ENCODE data around the gene UBE2QL1.

Gene UBE2QL1

GRCh38 chr5:6541256-6542013 is 92.8 kb downstream of the UBE2QL1 start:
- no peak for DNase-seq

- DNase-seq = no peak
Observed at GRCh38 chr5:6542421-6543345, 94.0 kb downstream of the UBE2QL1 start.

GRCh38 chr5:6543346-6543730 is 94.7 kb downstream of the UBE2QL1 start:
- DNase-seq = no peak

- no peak for DNase-seq
Observed at GRCh38 chr5:6543830-6544560, 95.3 kb downstream of the UBE2QL1 start.
